ENCODE measurements around the gene LSAMP.
A peak's percentile ranks its signal among the peaks of the same experiment; 100 is the strongest.
"Not testable (repeated sequence)": the region's sequence is repeated elsewhere in the genome, so short reads cannot be mapped to it uniquely, and the experiment has no call there.

Gene LSAMP

DNA sequence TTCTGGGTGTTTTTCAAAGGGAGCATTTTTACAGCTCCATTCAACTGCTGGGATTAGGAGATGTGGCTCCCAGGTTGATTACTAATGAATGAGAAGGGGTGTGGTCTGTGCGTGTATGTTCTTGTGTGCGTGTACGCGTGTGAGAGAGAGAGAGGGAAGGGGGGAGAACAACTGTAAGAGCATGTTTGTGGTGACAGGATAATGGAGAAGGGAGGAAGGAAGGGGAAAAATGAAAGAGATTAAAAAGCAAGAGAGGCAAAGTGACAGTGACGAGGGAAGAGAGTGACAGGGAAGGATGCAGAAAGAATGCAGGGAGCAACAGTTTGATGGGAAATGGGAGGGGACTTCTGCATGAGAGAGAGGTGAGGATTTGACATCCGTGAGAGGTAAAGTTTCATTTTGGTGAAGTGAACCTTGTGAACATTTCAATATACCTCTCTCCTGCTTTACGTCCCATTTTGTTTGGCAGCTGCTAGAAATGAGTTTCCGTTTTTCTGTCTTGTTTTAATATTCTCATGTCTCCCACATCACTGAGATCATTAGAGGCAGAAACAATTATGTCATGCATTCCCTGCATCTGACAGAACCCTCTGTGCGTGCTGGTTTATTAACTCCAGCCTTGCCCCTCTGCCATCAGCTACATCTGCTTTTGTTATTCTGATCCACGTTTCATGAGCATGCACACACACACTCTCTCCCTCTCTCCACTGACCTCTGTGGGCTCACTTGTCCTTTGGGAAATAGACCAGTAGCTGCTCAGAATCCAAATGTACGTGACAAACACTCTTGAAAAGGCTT, 660.3 kb downstream of the LSAMP start:
- DNase-seq = no peak

DNA sequence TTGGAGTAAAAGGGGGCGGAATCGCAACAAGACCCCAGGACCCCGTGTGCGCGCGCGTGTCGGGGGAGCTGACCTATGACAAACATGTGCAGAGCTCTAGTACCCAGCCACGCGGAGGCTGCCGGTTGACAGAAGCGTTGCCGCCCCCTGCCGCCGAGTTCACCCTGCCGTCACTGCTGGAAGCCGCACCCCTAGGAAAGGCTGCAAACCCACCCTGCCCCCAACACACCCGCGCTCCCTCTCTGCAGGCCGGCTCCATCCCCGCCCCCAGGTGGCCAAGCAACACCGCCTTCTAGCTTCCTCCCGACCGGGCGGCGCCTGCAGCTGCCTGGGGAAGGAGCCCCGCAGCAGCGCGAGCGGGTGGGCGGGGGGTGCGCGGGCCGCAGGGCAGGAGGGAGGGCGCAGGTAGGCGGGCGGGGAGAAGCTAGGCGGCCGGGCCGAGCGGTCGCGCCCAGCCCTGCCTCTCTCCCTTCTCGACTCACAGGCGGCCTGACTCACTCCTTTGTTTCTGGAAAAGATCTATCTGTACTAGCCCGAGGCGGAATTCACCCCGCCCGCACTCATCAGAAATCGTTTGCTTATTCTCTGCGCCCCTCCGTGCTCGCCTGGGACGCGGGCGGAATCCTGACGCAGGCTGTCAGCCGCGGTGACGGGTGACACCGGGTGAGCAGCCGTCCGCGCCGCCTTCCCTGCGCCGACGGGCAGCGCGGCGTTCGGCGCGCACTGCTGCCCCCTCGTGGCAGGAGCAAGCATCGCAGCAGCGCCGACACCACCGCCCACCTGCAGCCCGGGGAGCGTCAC, 661.1 kb downstream of the LSAMP start:
- DNase-seq = peak; percentile 97

DNA sequence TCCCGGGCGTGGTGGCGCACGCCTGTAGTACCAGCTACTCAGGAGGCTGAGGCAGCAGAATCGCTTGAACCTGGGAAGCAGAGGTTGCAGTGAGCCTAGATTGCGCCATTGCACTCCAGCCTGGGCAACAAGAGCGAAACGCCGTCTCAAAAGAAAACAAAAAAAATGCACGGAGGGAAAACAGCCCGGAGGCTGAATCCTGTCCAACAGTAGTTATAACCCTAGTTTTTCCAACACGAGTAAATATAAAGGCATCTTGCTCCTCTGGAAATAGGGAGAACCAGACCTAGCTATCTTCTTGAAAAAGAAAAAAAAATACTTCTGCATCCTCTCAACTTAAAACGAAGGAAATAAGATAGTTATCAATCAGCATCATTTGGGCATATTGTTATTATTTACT, 661.9 kb downstream of the LSAMP start:
- DNase-seq = not testable (repeated sequence)

DNA sequence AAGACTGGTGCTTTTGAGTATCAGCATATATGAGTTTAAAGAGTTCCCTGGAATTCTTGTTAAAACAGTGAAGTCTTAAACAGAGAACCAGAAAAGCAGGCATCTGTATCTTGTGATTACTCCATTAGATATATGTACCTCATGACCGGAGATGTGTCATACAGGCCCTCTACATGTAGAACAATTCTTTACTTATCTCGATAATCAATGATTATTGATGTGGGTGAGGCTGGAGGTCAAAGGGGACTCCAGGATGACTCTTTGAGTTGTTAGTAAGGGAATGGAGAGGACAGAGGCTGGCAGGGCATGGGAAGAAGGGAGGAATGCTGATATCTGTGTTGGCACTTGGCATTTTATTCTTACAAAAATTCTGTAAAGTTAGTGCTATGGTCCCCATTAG, 666.3 kb downstream of the LSAMP start:
- no peak for DNase-seq

DNA sequence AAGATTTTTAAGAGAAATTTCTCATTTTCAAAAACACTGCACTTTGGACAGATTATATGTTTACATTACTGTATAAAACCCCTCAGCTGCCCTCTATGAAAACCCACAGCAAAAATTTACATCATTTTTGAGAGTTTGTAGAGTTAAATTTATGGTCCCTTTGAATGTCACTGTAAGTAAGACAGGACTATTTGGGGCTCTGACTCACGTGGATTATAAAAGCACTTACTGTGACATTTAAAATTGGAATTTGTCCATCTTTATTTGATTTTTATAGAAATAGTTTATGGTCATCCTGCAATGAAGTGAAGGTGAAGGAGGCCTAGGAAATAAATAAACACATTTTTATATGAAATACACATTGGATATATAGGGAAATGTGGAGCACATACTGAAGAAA, 672.3 kb downstream of the LSAMP start:
- no peak for DNase-seq

DNA sequence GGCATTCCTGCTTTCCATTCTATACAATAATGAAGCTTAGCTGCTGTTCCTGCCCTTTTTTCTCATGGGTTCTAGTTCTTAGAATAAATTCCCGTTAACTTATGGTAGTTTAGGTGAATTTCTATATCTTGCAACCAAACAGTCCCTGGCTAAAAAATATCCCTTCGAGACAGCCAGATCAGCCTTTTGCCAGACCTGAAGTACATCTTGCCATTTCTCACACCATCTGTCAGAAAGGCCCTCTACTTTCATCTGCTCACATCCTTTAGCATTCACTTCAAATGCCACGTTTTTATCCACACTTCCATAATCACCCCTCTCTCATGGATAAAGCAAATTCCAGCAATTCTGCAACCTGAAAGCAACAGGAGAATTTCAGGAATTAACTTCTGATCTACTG, 676.6 kb downstream of the LSAMP start:
- DNase-seq = no peak

DNA sequence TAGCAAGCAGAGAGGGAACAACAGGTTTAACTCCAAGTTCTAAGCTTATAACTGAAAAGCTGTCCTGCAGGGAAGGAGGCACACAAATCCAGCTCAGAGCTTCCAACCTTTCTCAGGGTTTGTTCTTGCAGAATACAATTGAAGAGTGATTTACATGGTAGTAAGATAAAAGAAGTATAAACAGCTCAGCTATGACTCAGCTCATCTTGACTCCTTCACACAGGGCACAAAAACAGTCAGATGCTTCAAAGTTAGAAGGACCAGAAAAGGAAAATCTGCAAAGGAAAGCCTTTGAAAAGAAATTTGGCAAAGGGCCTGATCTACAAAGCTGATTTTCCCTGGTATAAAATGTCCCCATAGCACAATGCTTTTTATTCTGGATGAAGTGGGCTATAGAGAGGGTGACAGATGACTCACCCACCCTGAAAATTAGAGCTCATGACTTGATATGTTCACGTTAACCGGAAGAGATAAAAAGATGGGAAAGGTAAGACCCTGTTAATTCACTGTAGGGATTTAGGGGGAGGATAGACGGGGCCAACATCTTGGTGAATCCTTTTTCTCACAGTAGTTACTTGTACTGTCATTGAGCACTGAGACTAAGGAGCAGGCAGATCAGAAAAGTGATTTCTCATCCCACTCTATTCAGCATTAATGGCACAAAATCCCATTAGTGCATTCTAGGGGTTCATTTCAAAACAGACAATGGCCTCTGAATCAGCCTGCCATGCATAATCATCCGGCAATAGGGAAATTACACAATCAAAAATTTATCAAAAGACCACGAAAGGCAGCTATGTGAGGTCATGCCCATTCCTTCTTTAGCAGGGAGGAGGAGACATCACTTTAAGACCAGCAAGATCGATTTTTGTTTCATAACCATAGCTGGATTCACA, 678.5 kb downstream of the LSAMP start:
- DNase-seq = no peak

DNA sequence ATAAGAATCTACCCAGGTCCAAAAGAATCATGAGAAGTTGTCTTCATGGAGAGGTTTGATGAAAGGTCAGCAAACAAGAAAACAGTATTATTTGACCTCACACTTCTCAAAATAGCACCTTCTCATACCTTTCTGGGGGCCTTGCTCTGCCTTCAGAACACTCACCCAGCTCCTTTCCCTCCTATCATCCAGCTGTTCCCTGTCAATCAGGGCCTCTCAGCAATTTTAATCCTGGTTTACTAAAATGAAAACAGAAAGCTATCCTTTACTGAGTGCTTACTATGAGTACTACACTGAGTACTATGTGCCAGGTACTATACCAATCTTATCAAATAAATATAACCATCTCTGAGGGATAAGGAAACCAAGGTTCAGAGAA, 683.4 kb downstream of the LSAMP start:
- no peak for DNase-seq

DNA sequence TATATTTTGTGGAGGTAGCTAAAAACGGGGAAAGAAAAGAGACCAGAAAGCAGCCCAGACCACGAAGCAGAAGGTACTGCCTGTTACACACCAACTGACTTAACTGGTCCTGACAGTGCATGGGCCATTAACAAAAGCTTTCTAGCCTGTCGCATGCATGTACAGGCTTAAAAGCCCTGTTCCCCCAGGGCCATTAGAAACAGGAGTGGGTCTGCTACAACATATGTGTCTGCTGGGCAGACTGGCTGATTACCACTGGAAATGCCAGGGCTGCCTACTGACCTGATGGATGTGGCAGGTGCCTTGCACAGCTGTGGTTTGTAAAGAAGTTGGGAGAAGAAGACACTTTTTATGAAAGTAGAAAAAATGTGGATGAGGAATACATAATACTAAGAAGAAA, 684.6 kb downstream of the LSAMP start:
- no peak for DNase-seq

DNA sequence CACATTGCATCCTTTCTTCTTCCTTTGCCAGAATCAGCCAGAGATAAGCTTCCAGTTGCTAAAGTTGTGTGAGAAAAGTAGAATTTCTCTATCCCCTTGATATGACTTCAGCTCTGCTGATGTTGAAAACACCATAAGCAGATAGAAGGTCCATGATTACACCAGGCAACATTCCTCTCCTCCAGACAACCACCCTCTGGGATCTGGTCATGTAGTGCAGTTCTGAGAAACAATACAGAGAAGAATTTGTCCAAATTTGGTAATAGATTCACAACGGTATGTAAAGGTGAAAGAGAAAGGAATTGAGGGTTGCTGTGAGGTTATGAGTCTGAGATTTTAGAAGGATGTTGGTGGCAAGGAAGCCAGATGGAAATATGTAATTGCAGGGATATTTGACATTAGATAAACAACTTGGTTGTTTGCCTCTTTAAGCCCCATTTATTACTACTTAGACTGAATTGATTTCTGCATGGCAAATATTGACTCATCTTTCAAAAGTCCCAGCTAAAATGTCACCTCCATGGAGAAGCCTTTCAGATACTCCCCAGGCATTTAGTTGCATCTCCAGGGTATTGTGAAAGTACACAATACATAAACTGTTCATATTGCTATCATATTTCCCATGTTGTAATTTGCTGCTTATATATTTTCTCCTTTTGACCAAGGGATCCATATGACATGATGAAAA, 687.1 kb downstream of the LSAMP start:
- DNase-seq = no peak

DNA sequence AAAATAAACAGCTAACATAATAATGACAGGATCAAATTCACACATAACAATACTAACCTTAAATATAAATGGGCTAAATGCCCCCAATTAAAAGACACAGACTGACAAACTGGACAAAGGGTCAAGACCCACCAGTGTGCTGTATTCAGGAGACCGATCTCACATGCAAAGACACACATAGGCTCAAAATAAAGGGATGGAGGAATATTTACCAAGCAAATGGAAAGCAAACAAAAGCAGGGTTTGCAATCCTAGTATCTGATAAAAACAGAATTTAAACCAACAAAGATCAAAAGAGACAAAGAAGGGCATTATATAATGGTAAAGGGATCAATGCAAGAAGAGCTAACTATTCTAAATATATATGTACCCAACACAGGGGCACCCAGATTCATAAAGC, 692.3 kb downstream of the LSAMP start:
- DNase-seq = not testable (repeated sequence)

Data from NK-92 treated with Interleukin-12 subunit alpha and Interleukin-12 subunit beta, amount 100 ng/mL, for 24 hours (cell line).